HUDEP-2 (cell line): ENCODE data around the gene CLRN3.
A peak's percentile ranks its signal among the peaks of the same experiment; 100 is the strongest.

Experiments used
- DNase-seq, 76 experiments: peaks; one replicate each; lab custom pipeline; 2025; ENCODE audit not compliant: unreplicated experiment in 76 of 76; lab: John Stamatoyannopoulos, UW

CLRN3 gene

DNA sequence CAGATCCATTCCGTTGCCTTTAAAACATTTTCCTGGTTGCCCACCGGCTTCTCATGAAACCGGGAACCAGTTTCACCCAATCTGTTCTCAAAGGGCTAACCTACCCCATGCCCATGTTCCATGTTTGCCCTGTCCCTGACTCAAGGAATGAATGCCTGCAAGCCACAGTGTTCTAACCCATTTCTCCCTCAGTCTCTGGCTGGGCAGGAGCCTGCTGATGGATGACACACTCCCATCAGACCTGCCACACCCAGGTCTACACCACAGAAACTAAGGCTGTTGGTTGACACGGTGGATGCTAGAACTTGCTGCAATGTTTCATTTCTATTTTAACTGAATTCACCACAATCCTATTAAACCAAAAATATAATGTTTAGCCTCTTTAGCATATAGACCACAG, 15.6 kb downstream of the CLRN3 start:
- no peak for DNase-seq

DNA sequence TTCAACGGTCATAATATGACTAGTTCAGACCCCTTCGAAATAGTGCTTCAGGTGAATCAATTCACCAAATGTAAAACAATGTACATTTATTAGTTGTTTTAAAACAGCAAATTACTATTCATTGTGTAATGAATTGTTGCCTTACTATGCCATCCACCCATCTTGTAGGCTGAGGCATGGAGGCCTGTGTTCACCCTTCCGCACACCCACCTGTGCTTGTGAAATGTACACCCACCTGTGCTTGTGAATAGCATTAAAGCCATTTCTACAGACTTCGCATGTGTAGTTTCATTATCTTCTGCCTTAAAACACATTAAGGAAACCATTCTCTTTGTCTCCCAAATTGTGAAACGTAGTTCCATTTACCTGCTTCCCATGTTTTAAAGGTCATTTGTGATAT, 16.8 kb downstream of the CLRN3 start:
- DNase-seq = no peak

DNA sequence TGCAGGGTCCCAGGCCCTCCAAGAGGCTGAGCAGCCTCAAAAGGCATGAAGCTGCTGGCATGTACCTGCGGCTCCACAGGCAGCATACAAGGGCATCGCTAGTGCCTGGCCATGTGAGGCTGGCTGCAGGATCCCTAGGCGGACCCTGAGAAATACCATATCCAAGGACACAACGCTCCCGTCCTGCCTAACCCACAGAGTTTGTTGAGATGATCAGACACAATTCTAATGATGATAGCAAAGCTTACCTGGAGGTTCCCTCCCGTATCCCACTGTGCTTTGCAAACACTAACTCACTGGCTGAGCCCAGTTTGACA, 17.3 kb downstream of the CLRN3 start:
- DNase-seq = no peak

DNA sequence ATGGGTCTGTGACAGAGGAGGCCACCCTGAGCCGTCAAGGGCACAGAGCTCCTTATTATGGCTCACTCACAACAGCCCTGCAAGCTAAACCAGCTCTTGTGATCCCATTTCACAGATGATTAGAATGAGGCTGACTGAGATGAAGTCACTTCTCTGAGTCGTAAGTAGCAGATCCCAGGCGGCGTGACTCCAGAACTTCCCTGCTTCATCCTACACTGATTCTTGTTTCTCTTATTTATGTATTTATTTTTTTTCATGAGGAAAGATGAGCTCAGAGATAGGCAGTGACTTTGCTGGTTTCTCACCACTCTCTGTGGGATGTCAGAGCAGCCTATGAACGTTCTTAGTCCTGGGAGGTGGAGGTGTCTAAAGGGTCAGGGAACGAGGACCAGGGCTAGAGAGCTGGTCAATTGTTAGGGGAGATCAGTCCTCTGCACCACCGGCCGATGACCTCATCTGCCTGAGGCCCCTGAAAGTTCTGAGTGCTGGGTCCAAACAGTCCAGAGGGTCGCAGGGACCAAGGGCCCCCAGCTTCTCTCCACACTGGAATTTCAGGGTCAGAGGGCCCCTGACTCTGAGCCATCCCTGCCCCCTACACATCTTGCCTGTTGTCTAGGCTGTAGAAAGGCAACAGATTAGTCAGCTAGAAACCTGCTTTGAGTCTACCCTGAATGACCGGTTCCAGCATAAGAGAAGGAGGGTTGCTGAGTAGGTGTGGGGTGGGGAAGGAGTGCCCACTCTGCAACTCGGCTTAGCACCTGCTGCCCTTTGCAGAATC, 17.9 kb downstream of the CLRN3 start:
- DNase-seq = no peak

DNA sequence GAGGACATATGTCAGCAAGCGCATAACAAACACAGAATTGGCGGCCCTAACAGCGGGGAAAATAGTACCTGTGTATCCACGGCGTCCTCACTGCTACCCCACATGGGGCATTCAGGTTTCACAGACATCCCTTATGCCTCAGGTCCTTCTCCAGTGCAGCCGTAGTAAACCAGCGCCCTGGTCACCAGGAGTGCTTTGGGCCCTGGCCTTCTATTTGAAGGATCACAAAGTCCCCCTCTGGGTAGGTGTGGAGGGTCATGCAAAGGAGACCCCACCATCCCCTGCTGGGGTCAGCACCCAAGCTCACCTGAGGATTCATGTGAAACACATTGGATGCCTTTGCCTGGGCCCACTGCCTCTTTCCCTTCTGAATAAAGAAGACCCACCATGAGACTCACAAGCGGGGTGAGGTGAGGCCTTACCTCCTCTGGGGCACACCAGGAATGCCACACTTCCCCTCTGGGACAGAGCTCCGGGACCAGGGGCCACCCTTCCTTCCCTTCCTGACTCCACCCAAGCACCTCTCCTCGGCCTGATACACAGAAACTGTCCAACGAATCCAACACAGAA, 18.8 kb downstream of the CLRN3 start:
- DNase-seq = no peak

DNA sequence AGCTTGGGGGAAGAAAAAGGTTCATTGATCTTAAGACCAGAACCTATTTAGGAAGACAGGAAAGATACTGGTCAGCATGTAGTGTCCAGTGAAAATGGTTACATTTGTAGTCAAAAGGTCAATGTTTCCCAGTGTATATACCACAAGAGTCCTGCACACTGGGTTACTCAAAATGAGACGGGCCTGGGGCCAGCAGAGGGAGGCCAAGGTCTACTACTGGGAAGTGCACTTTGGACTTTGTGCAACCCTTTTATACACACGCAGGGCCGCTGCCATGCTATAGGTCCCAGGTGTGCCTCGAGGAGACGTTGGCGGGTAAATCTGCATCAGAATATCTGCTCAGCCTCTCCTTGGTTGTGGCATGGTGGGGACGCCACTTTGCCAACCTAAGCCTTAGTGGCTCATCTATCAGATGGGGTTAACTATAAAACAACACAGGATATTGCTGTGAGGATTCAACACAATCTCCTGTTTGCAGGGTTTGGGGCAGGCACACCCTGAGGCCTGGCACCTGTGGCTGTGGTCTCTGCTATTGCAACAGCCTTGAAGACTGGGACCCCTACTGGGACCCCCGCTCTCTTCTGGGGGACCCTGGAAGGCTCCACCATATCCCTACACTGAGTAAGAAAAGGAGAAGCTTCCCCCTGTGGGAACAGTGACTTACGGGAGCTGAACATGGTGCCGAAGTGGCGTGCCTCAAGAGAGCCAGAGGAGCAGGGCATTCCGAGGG, 19.7 kb downstream of the CLRN3 start:
- no peak for DNase-seq

DNA sequence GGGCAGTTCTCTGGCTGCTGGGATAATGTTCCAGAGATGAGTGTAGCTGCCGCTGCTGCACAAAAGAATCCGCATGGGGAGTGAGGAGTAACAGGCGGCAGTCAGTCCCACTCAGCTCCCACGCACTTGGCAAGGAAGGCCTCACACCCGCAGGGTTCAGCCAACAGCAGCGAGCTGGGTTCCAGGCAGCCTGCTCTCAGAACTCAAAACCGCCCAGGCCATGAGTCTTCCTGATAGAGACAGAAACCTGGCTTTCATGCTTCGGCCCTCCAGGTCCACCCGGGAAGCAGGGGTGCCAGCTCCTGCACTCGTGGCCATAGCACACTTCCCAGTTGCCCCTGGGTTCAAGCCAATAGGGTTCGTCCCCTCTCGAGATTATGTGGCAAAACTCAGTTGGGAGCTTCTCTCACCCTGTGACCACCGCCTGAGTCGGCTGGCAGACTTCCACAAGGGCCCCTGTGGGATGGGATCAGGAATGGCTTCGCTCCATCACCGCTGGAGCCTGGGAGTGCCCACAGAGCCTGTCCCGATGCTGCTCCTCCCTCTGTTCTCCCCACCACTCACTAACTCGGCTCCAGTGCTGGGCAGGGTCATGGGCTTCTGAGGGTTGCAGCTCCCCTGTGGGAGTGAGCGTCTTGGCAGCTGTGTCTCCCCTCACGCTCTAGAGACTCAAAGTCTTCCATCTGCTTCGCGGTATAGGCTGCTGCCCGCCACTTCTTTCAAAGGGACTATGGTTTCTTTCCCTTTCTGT, 20.6 kb downstream of the CLRN3 start:
- no peak for DNase-seq

DNA sequence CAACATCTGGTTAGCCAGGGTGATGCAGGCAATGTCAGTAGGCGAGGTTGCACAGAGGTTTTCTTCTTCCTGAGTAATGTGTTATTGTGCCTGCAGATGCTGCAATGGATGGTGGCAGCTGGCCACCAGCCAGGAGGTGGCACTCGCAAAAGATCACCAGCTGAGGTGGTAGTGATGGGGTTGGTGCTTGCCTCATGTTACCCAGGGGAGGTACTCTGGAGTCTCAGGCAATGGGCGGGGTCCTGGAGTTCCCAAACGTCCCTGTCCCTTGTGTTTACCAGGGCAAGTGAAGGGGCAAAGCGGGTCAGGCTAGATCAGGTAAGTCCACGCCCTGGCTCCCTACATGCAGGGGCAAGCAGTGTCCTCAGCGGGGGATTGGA, 21.1 kb downstream of the CLRN3 start:
- DNase-seq = no peak

DNA sequence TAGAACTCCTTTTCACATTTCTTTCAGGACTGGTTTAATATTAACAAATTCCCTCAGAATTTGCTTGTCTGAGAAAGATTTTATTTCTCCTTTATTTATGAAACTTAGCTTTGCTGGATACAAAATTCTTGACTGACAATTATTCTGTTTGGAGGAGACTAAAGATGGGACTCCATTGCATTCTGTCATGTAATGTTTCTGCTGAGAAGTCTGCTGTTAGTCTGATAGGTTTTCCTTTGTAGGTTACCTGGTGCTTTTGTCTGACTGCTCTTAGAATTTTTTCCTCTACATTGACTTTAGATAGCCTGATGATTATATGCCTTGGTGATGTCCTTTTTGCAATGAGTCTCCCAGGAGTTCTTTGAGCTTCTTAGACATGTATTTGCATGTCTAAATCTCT, 23.4 kb downstream of the CLRN3 start:
- DNase-seq = no peak

DNA sequence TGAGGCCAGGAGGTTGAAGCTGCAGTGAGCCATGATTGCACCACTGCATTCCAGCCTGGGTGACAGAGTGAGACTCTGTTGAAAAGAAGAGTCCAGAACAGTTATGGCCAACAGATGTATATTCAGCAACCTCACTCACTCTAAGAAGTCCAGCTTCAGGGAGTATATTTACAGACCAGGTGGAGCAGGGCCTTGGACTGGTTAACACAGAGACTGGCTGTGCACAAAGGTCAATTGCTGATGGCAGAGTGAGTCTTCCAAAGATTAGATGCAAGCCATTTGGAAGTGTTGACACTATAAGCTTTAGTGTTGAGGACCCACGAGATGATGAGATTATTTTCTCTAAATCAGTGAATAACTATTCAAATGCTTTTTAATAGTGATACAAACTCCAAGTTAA, 24.9 kb downstream of the CLRN3 start:
- no peak for DNase-seq

DNA sequence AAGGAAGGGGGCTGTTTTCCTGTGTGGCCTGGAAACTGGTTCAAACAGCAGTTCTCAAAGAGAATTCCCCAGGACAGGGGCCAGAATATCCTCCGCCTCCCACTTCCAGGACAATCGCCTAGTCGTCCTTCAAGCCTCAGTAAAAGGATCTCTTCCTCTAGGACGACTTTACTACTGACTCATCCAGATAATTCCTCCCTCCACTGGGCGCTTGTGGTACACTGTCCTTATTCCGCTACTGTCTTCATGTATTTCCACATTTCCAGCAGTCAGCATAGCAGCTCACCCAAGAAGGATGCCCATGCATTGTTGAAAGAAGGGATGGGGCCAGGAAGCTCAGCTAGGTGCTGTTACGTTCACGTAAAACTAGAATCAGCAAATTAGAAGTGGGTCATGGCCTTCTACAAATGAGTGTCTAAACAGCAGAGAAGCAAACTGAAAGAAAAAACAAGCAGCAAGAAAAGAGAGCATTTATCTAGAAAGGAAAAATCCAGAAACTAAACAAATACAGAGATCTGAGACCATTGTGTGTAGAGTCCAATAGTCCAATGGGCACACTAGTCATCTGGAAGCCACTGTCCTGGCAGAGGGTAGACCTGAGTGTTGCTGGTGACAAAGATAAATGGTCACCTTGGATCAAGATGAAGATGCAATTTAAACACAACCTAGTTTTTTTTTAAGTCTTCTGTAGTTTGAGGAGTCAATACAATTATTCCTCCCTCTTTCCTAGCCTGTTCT, 26.3 kb downstream of the CLRN3 start:
- DNase-seq = no peak

DNA sequence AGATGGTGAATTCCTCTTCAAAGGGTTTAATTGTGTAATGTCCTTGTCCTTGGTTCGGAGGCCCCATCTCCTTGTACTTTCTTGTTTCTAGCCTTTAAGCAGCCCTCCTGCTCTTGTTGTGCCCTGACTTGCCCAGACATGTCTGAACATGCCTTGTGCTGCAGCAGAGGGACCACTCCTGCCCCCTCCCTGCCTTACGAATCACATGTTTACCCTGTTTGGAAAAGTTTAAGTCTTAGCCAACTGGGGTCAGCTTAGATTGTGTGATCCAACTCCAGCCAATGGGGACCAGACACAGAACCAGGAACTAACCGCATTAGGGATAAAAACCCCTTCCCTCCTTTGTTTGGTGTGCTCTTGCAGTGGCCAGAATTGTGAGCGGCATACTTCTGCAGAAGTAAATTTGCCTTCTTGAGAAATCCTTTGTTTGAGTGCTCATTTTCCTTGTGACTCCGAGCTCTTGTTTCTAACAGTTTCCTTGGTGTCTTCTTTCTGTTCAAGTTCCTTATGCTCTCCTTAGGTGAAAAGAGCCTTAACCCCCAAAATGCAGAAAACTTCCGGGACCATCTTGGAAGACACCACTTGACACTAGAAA, 29.4 kb downstream of the CLRN3 start:
- DNase-seq = no peak

DNA sequence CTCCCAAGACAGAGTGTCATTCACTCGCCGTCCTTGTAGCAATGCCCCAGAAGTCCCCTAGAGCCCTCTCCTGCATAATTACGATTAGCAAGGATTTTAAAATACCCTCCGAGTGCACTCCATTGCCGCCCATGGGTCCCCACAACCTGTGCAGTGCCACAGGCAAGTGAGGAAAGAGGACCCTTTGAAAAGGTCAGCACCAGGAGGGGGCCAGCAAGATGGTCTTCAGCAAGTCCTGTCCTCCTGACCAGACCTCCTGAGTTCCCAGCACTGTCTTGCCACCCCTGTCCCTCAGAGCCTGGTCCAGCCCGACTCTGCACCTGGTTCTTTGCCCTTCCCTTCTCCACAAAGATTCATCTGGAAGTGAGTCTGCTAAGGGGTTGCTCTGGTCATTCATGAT, 32.1 kb downstream of the CLRN3 start:
- no peak for DNase-seq

DNA sequence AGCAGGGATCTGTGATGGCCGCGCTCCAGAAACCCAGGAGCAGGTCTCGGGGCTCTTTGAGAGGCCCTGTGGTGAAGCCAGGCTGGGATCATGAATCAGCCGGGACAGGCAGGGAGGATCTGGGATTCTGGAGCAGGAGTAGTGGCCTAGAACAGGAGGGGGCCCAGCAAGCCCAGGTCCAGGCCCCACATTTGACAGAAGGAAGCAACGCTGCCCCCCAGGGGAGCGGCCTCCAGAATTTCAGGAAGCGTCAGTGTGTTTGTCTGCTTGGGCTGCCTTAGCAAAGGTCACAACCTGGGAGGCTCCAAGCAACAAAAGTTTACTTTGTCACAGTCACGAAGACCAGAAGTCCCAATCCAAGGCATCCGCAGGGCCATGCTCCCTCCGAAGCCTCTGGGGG, 36.8 kb downstream of the CLRN3 start:
- no peak for DNase-seq

DNA sequence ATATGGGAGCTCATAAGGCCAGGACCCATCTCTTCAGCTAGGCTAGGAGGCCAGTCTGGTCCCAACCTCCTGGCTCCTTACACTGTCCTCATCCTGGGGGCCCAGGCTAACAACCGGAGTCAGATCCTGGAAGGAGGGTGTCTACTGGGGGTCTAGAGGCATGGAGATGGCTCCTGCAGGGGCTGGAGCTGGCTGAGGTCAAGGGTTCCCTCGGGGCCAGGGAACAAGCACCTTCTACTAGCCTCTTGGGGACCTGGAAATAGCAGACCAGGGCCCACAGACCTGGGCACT, 37.2 kb downstream of the CLRN3 start:
- DNase-seq = no peak

DNA sequence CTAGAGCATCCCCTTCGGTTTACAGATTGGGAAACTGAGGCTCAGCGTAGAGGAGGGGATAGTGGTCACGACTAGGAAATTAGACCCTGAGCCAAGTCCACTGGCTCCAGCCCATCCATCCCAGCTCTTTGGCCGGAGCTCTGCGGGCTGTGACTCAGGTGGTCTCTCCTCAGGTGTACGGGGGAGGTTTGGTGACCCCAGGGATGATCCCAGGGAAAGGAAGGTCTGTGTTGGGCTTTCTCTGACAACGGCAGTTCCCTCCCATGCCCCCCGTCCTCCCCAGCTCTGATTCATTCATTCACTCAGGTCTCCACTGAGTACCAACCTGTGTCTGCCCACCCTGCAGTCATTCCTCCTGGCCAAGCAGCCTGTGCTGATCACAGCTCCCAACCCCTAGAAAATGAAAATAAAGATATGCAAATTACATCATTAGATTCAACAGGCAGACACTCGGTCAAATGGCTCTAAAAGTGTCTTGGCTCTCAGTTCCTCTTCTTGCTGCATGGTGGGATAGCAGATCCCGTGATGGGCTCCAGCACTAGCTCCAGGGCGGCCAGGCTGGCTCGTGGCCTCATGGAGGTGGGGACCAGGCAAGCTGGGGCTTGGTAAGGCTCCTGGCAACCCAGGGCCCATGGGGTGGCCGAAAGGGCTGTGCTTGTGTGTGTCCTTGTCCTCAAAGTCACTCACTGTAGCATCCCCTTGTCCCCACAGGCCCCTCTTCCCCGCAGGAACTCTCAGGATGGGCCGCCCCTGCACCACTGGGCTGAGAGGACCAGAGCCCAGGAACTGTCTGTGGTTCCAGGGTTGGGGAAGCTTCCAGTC, 37.8 kb downstream of the CLRN3 start:
- DNase-seq = no peak

DNA sequence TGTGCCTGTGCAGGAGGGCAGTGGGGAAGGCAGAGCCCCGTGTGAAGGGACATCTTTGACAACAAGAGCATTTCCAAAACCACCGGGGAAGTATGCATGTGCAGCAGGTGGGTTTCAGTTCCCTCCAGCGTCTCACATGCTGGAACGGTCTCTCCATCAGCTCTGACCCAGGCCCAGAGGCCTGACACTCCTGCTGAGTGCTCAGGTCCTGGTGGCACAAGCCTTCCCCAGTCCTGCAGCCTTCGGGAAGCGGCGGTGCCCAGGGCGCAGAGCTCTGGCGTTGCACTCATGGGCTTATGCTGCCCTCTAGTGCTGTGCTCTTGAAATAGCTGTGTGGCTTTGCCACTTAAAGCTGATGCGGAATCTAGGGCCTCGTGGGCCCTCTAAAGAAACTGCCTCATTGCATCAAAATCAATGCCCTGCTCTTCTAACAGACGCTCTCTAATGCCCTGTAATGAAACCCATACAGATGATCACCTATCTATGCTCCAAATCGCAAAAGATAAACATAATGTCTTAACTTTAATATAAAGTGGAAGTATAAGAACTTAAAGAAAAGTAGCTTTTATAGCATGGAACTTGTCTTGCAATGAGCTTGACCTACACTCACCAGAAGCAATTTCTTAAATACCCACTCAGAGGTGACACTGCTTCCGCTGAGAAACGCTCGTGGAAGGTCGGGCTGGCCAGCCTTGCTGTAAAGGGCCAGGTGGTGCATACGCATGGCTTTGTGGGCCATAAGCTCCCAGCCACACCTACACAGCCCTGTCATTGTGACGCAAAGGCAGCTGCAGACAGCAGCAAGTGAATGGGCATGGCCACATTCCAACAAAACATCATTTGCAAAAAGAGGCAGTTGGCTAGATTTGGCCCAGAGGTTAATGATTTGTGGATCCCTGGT, 38.6 kb downstream of the CLRN3 start:
- DNase-seq = peak in 31 of 76 experiments; percentile 1 to 46 (median 11)

DNA sequence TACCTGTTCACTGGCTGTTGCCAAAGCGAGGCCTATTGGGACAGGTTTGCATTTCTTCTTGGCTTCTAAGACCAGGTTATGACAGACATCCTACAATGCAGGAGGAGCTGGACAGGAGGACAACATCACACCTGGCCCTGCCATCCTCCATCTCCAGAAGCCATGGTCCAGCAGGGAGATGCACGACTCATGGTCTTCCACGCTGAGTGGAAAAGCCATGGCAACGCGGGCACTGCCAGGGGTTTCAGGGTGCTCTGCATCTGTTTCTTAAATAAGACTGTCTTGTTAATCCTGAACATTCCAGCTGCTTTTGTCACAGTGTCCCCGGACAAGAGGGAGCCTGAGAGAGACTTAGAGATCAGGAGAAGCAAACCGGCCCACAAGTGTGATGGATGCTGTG, 40.3 kb downstream of the CLRN3 start:
- no peak for DNase-seq

DNA sequence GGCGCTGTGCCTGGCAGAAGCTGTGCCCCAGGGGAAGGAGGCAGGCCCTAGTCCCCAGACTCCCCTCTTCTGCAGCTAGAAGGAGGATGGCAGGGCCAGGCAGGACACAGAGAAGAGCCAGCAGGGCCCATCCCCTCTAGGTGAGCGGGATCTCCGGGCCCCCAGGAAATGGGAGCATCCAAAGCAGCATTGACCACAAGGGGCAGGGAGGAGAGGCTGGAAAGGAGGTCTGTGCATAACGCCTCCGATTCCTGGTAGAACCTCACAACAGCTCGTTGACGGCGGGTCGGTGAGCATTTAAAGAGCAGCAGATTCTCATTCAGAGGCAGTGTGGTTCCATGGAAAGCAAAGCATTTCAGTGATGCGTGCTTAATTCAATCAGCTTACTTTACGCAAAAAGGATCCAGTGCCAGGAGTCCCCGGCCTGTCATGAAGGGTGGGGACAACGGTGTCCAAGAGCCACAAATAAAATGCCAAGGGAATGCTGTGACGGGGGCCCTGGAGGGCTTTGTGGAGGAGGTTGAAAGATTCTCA, 41.0 kb downstream of the CLRN3 start:
- DNase-seq = no peak
